ENCODE data around the gene CIAPIN1. TPM values are rescaled to one million over a fixed set of nuclear protein-coding genes. Genes with fewer than 3 reads are reported as not detected.
A peak's percentile ranks its signal among the peaks of the same experiment; 100 is the strongest.

Gene CIAPIN1
- total RNA-seq, 1 experiment from 2014 or later: 82.8 TPM

DNA sequence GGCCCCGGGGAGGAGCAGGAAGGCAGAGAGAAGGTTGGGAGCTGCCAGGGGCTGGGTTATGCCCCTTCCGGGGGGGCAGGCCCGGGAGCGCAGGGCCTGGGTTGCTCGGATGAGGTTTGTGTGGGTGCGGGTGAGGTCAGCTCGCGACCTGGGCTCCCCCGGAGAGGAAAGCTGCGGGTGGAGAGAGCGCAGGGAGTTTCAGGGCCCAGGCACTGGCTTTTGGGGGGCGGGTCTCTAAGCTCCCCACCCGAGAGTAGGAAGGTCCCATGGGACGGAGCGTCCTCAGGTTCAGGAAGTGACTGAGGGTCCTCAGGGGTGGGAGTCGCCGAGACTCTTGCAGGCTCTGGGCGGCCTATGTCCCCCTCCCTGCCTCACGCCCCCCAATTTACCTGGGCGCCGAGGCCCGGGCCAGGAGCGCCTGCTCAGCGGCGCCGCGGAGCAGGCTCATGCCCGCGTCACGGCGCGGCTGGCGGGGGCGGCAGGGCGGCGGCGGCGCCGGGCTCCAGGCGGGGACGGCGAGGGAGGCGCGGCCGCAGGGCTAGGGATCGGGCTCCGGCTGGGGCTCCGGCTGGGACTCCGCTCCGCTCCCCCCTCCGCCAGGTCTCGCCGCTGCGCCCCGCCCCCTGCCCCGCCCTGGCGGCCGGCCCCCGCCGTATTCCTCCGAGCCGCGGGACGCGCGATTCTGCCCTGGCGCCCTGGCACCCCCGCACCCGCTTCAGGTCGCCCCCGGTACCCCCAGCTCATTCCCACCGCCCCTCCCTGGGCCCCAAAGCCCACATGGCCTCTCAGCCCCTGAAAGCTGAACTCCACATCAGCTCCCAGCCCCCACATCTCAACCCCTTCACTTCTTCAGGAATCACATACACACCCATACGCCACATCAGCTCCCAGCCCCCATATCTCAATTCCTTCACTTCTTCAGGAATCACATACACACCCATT, 39.0 kb upstream of the CIAPIN1 start, which contains the start of gene DOK4:
Gene DOK4, minus strand, starts transcription at position 578 of the 942 bp plus-strand sequence. CDS start 6,986 bp downstream, outside the sequence.
- H3K9me3 Mint-ChIP-seq: peaks cover 9 to 14% of the 10 kb centered on the region in 2 experiments; a peak in 4 of 5 replicates
- Histone ChIP-seq H4K8ac (replicated peaks; ENCODE audit: insufficient read length, low read depth, low read length) (peak within 1 kb of the TSS; percentile 32), H4K91ac (ENCODE audit: insufficient read length, low read depth, low read length) (no peak within 1 kb of the TSS), H3K14ac (ENCODE audit: insufficient read depth, low read length) (peak within 1 kb of the TSS; percentile 83), H2AK5ac (ENCODE audit: insufficient read length, low read length) (no peak within 1 kb of the TSS), H3K9me3 (ENCODE audit: control insufficient read depth, low read depth, low read length) (no peaks in the 10 kb centered on the region), H3T11ph (ENCODE audit: low read length) (no peak within 1 kb of the TSS), H3K4ac (ENCODE audit: low read depth, low read length) (no peak within 1 kb of the TSS), H2BK12ac (ENCODE audit: insufficient read length, low read depth, low read length) (no peak within 1 kb of the TSS), H3K79me1 (ENCODE audit: insufficient read depth, low read depth, low read length, poor library complexity, severe bottlenecking) (peaks cover 5% of the 10 kb centered on the region), H3K27ac (ENCODE audit: insufficient read length, low read depth, low read length) (no peak within 1 kb of the TSS), H3K4me2 (ENCODE audit: insufficient read depth, insufficient read length, low read length) (peak within 1 kb of the TSS; percentile 76), H4K5ac (ENCODE audit: insufficient read length, low read depth, low read length) (peak within 1 kb of the TSS; percentile 22), H2AFZ (ENCODE audit: low read length) (peak within 1 kb of the TSS; percentile 34), H3K27me3 (ENCODE audit: insufficient read depth, low read length) (no peaks in the 10 kb centered on the region), H2BK120ac (ENCODE audit: low read depth, low read length, poor library complexity, severe bottlenecking) (no peak within 1 kb of the TSS), H3K23ac (ENCODE audit: insufficient read length, low read depth, low read length) (no peak within 1 kb of the TSS), H3K9ac (ENCODE audit: extremely low read depth, insufficient read length, low read length) (peak within 1 kb of the TSS; percentile 31), H2BK20ac (ENCODE audit: low read depth, low read length, poor library complexity, severe bottlenecking) (no peak within 1 kb of the TSS), H3K4me1 (ENCODE audit: insufficient read depth, low read length) (peaks cover 2% of the 10 kb centered on the region; the same call in 1 of the 2 replicates), H4K20me1 (ENCODE audit: control insufficient read depth, insufficient read depth, insufficient read length) (no peaks in the 10 kb centered on the region), H3K79me2 (ENCODE audit: insufficient read depth, low read length) (no peaks in the 10 kb centered on the region), H3K23me2 (ENCODE audit: insufficient read length, low read depth, low read length, poor library complexity, severe bottlenecking) (peaks cover 14% of the 10 kb centered on the region), H2BK5ac (ENCODE audit: insufficient read length, low read length) (no peak within 1 kb of the TSS), H2BK15ac (ENCODE audit: low read depth, low read length) (no peak within 1 kb of the TSS), H3K18ac (ENCODE audit: insufficient read length, low read depth, low read length) (no peak within 1 kb of the TSS), H3K56ac (ENCODE audit: insufficient read length, low read depth, low read length) (no peak within 1 kb of the TSS)
- peak; percentile 72 for DNase-seq
- WGBS (ENCODE audit: extremely low coverage, insufficient read length, low lambda C conversion rate): no CpG with 5 or more reads among the region's 73 CpGs
- TF ChIP-seq, protein P1, sequence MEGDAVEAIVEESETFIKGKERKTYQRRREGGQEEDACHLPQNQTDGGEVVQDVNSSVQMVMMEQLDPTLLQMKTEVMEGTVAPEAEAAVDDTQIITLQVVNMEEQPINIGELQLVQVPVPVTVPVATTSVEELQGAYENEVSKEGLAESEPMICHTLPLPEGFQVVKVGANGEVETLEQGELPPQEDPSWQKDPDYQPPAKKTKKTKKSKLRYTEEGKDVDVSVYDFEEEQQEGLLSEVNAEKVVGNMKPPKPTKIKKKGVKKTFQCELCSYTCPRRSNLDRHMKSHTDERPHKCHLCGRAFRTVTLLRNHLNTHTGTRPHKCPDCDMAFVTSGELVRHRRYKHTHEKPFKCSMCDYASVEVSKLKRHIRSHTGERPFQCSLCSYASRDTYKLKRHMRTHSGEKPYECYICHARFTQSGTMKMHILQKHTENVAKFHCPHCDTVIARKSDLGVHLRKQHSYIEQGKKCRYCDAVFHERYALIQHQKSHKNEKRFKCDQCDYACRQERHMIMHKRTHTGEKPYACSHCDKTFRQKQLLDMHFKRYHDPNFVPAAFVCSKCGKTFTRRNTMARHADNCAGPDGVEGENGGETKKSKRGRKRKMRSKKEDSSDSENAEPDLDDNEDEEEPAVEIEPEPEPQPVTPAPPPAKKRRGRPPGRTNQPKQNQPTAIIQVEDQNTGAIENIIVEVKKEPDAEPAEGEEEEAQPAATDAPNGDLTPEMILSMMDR (conservative IDR thresholded peaks at IDR 0.05): no peak
- H3K27ac Mint-ChIP-seq: no peak within 1 kb of the TSS
- peak within 1 kb of the TSS; percentile 82 to 90 for H3K4me3 Mint-ChIP-seq
- peaks cover 19 to 29% of the 10 kb centered on the region in 2 experiments for H3K4me1 Mint-ChIP-seq
- H3K27me3 Mint-ChIP-seq (ENCODE audit: low read depth): peaks cover 28% of the 10 kb centered on the region
- H3K36me3 Mint-ChIP-seq (ENCODE audit: insufficient read depth in 1 of 3, low read depth in 3 of 3): no peaks in the 10 kb centered on the region; a peak in 2 of 7 replicates

Data from H9 (cell line).